ENCODE measurements around the gene APBA2.

DNA sequence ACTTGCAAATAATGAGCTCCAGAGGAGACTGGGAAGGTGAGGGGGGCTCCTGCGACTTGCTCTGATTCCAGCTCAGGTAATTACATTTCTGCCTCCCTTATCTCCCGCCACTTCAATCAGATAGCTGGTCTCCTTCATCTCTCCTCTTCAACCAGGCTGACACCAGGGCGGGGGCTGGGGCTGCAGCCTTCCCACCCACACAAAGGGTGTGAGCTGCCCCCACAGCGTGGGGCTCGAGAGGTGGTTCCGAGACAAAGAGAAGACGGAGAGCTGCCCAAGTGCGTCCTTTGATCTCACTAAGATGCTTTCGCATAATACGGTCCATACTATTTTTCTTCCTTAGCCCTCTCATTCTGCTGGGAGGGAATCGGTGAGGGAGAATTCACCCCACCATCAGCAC lies 244.2 kb downstream of the APBA2 start:
- TF ChIP-seq, protein P1, sequence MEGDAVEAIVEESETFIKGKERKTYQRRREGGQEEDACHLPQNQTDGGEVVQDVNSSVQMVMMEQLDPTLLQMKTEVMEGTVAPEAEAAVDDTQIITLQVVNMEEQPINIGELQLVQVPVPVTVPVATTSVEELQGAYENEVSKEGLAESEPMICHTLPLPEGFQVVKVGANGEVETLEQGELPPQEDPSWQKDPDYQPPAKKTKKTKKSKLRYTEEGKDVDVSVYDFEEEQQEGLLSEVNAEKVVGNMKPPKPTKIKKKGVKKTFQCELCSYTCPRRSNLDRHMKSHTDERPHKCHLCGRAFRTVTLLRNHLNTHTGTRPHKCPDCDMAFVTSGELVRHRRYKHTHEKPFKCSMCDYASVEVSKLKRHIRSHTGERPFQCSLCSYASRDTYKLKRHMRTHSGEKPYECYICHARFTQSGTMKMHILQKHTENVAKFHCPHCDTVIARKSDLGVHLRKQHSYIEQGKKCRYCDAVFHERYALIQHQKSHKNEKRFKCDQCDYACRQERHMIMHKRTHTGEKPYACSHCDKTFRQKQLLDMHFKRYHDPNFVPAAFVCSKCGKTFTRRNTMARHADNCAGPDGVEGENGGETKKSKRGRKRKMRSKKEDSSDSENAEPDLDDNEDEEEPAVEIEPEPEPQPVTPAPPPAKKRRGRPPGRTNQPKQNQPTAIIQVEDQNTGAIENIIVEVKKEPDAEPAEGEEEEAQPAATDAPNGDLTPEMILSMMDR (conservative IDR thresholded peaks at IDR 0.05; ENCODE audit: low read depth, low read length) = no peak
- no peak for TF ChIP-seq EZH2 (IDR thresholded peaks at IDR 0.05; ENCODE audit: borderline replicate concordance, low read depth, low read length, poor library complexity, severe bottlenecking)
